Measurements from ENCODE around the gene TMEM203. TPM values are rescaled to one million over a fixed set of nuclear protein-coding genes. Genes with fewer than 3 reads are reported as not detected.
"Not testable (repeated sequence)": the region's sequence is repeated elsewhere in the genome, so short reads cannot be mapped to it uniquely, and the experiment has no call there.

The TMEM203 gene, protein sequence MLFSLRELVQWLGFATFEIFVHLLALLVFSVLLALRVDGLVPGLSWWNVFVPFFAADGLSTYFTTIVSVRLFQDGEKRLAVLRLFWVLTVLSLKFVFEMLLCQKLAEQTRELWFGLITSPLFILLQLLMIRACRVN
- 10 to 100 TPM; 44.6 to 49.8 (median 47.4) TPM for polyA plus RNA-seq (ENCODE audit: insufficient read length in 4 of 4)

DNA sequence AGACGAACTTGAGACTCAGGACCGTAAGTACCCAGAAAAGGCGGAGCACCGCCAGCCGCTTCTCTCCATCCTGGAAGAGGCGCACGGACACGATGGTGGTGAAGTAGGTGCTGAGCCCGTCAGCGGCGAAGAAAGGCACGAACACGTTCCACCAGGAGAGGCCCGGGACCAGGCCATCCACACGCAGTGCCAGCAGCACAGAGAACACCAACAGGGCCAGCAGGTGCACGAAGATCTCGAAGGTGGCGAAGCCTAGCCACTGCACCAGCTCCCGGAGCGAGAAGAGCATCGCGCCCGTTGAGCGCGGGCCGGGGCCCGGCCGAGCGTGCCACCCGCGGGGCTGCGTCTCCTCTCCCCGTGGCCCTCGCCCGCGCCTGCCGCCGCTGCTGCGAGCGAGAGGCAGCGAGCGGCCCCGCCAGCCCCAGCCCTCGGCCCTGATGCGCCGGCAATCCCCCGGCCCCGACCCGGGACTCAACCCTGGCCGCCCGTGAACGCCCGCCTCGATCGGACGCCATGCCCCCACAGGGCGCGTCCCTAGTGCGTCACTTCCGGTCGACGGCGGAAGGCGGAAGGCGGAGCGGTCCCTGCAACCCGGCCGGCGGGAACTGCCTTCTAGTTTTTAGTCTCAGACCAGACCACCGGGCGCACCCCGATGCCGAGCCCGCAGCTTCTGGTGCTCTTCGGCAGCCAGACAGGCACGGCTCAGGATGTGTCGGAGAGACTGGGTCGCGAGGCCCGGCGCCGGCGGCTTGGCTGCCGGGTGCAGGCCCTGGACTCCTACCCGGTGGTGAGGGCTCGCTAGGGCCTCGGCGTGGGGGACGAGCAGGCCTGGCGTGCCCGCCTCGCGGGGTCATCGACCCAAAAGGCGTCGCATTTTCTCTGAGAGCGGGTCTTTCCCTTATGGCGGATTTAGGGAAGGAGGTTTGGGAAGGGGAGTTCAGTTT lies at the start of gene TMEM203, which contains the start of gene NDOR1:
Gene TMEM203, minus strand, starts transcription at position 523 of the 944 bp plus-strand sequence. Its CDS starts 234 bp downstream, at position 289.
Gene NDOR1, plus strand, starts transcription at position 575 of the 944 bp plus-strand sequence. Its CDS starts 78 bp downstream, at position 653.
- peak; percentile 76 to 89 (median 80) for DNase-seq (ENCODE audit: low read depth in 4 of 4, low spot score in 3 of 4)

- DNase-seq (ENCODE audit: low read depth in 4 of 4, low spot score in 3 of 4), result peak; percentile 80 to 86 (median 84)
Observed at GRCh38 chr9:137254624-137255447, 49.4 kb upstream of the TMEM203 start, which contains the start of gene NELFB. TSS of gene NELFB (plus strand) at chr9:137255327.

GRCh38 chr9:137253717-137254623 lies 48.5 kb upstream of the TMEM203 start:
- no peak for DNase-seq (ENCODE audit: low read depth in 4 of 4, low spot score in 3 of 4)

- no peak for DNase-seq (ENCODE audit: low read depth in 4 of 4, low spot score in 3 of 4)
Observed at GRCh38 chr9:137252555-137253506, 47.4 kb upstream of the TMEM203 start.

- DNase-seq (ENCODE audit: low read depth in 4 of 4, low spot score in 3 of 4), result no peak
Observed at GRCh38 chr9:137251490-137252268, 46.2 kb upstream of the TMEM203 start.

DNA sequence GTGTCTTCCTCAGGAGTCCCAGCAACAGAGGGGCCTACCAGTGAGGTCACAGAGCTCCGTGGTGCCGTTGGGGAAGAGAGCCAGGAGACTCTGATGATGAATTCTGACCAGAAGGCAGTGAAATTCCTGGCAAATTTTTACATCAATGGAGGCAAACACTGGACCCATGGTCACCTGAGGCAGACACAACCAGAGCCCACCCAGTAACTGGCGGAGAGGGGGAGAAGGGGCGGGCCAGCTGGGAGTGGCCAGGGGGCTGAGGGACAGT lies 45.7 kb upstream of the TMEM203 start, which contains the start of gene STPG3:
Gene STPG3, plus strand, starts transcription at position 93 of the 268 bp plus-strand sequence. Its CDS starts 1 bp downstream, at position 94.
- no peak for DNase-seq (ENCODE audit: low read depth in 4 of 4, low spot score in 3 of 4)

DNA sequence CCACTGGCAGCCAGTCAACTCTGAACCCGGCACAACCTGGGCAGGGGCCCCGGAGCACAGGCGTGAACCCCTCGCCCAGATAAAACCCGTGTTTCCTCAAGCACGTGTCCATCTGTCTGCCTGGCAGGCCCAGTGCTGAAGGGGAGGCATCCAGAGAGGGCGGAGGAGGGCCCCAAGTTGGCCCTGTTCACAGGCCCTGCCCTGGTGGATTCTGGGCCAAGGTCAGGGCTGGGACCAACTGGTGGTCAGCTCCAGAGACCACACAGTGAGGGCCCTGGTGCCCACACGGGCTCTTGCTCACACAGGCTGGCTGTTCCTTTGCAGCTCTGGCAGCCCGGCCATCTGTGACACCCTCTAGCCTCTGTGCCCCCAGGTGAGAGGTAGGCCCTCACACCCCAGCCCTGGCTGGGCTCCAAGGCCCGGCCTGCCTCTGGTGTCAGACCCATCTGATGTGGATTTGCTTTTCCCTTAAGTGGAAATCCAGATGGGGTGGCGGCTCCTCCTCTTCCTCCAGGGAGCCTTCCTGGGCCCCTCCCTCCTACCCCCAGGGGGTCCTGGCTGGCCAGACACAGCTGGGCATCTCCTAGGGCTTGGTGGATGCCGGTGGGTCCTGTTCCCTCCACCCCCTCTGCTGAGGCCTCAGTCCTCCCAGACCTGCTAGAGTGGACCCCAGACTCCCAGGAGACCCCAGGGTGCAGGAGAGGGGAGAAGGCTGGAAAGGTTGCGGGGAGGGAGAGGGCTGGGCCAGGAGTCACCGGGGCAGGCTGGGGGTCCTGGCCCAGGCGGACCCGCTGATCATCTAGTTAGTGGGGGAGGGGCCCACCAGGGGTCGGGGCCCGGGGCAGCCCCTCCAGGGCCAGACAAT lies 45.1 kb upstream of the TMEM203 start:
- DNase-seq (ENCODE audit: low read depth in 4 of 4, low spot score in 3 of 4), result no peak

- no peak for DNase-seq (ENCODE audit: low read depth in 4 of 4, low spot score in 3 of 4)
Observed at GRCh38 chr9:137247916-137248175, 42.4 kb upstream of the TMEM203 start.

DNA sequence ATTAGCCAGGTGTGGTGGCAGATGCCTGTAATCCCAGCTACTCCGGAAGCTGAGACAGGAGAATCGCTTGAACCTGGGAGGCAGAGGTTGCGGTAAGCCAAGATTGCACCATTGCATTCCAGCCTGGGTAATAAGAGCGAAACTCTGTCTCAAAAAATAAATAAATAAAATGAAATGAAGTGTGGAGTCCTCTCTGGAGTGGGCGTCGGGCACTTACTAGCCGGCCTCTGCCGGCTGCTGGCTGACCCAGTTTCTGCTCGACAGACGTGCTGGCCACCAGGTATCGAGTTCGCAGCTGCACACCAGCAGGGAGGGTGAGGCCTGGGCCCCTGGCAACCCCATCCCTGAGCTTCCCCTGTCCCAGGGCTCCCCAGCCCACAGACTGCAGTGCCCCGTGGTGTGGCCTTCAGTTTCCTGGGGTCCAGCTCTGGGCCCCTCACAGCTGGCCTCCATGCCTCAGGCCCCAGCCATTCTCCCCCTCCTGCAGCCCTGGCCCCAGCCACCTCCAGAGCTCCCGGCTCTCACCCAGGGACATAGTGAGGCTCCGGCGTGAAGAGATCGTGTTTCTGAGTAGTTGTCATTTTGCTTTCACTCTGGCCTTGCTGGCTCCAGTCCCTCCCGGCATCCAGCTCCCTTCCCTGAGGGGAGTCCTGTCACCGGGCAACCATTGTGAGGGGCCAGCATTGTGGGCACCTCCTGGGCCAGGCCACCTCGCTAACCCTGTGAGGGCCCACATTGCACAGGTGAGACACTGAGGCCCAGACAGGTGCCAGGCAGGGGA lies 41.9 kb upstream of the TMEM203 start:
- no peak for DNase-seq (ENCODE audit: low read depth in 4 of 4, low spot score in 3 of 4)

DNA sequence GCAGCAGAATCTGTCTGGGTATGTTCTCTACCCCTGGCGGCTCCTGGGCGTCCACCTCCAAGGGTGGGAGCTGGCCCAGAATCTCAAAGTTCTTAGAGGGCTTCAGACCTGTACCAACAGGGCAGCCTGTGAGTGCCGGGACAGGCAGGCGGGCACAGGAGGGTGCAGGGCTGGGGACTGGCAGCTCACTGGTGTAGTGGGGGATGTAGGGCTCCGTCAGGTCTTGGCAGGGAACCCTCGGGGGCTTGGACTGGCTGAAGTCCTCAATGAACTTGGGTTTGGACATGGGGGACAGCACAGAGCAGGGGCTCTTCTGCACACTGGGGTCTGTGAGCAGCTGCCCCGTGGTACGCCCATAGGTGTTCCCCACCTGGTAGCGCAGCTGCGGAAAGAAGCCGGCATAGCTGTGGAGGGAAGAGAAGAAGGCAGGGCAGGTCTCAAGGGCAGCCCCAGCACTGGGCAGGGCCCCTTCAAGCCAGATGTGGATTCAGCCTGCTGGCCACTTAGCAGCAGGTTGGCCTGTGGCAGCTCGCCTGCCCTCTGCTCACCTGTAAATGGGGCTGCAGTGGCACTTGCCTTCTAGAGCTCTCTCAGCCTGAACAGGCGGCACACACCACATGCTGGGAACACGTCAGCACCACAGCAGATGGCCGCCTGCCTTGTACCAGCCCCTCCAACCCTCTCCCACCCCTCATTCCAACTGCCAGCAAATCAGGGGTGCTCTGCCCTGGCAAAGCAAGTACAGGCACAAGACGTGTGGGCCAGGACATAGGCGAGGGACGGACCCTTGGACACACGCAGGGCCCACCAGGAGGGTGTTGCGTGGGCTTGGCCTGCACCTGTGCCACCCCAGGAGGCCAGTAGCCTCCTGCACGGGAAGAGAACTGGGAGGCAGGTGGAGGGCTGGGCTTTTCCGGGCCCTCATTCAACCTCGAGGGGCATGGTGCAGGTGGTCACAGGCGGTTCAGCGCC lies 40.3 kb upstream of the TMEM203 start:
- no peak for DNase-seq (ENCODE audit: low read depth in 4 of 4, low spot score in 3 of 4)

DNA sequence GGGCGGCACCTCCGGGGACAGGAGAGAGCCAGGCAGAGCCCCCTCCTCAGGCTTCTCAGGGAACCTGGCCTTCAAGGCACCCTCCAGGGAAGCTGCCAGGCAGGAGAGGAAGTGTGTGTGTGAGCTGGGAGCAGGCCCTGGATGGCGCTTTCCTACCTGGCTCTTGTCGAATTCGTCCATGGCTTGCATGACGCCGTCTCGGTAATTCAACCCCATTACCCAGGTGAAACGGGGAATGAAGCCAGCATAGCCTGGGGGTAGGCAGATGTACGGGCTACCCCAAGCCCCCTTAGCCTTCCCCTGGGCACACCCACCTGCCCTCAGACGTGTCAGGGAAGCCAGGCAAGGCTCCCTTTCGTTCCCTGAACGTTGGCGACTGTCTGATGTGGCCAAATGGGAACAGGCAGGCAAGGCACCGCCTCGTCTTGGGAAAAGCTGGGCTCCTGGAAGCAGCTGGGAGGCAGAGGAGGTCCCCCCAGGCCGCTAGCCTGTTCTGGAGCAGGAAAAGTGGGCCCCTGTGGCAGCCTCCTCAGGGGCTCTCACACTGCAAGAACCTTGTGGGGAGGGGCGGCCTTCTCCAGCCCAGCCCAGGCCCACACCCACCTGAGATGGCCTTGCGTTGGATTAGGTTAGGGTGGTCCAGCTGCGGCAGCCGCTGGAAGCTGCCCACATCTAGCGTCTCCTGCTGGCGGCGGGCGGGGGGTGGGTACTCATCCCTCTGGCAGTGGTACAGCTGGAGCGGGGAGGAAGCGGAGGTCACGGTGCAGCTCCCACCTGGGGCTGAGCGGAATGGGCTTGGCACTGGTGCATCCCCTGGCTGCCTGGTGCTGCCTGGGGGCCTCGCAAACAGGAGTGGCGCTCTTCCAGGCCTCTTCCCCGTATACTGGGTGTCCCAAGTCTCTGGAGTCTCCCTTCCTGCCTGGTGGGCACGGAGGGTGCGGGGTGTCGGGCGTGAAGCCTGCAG lies 39.3 kb upstream of the TMEM203 start:
- no peak for DNase-seq (ENCODE audit: low read depth in 4 of 4, low spot score in 3 of 4)

GRCh38 chr9:137243626-137244485 lies 38.4 kb upstream of the TMEM203 start:
- DNase-seq (ENCODE audit: low read depth in 4 of 4, low spot score in 3 of 4), result no peak

GRCh38 chr9:137243266-137243625 lies 37.8 kb upstream of the TMEM203 start:
- DNase-seq (ENCODE audit: low read depth in 4 of 4, low spot score in 3 of 4), result not testable (repeated sequence)
